NT2/D1 (cell line): ENCODE data around the gene PNPO.

ENCODE experiments used
- SUZ12 ChIP-seq: IDR thresholded peaks from 2 replicates; pipeline ENCODE4 v1.6.1; 2011; ENCODE audit not compliant: insufficient read length, insufficient read depth; ENCODE audit errors: extremely low read depth
- ZNF274 ChIP-seq: IDR thresholded peaks from 2 replicates; pipeline ENCODE4 v1.6.1; 2011; ENCODE audit warnings: mild to moderate bottlenecking, low read depth, low read length

DNA sequence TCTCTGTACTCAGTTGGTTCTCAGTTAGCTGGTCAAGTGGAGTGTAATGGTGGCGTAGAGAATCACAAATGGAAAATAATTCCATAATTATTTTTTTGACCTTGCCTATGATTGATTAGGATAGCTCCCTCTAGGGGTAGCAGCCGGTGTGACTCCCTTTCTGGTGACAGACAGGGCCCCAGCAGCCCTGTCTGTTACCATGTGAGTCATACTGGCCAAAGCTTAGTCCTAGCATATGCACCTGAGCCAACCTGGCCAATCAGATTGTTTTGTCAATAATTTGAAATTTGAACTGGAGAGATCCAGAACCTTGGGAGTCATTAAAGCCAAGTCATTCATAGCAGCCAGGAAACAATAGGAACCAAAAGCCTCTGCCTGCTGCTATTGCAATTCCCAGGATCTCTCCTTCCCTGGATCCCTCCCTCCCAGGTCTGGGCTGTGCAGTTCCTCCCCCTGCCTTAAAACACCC is 5.6 kb downstream of the PNPO start:
- TF ChIP-seq SUZ12 (no peak), ZNF274 (no peak)
